Hematopoietic multipotent progenitor cell treated with erythropoietin and hydrocortisone succinate and interleukin-3 and kit ligand, for 4 days (in vitro differentiated cells): ENCODE data around the gene HACD2.
"Not testable (repeated sequence)": the region's sequence is repeated elsewhere in the genome, so short reads cannot be mapped to it uniquely, and the experiment has no call there.

Source experiments
- DNase-seq: peaks from one replicate; pipeline ENCODE4 v3.0.0-alpha.2; 2015

The HACD2 gene

GRCh38 chr3:123584988-123585937 is at the start of gene HACD2:
HACD2 (minus strand) TSS chr3:123585053; CDS start chr3:123585027, 26 bp downstream.
- DNase-seq = peak; percentile 99

- DNase-seq = no peak
Measured at GRCh38 chr3:123634149-123635051, 49.5 kb upstream of the HACD2 start.

- DNase-seq = no peak
Measured at GRCh38 chr3:123633530-123633929, 48.7 kb upstream of the HACD2 start.

- DNase-seq = no peak
Measured at GRCh38 chr3:123632161-123632655, 47.4 kb upstream of the HACD2 start.

- DNase-seq = no peak
Measured at GRCh38 chr3:123629747-123630047, 44.8 kb upstream of the HACD2 start.

- no peak for DNase-seq
Measured at GRCh38 chr3:123628996-123629746, 44.3 kb upstream of the HACD2 start.

- DNase-seq = no peak
Measured at GRCh38 chr3:123627673-123628670, 43.1 kb upstream of the HACD2 start.

- no peak for DNase-seq
Measured at GRCh38 chr3:123626881-123627280, 42.0 kb upstream of the HACD2 start.

- DNase-seq = no peak
Measured at GRCh38 chr3:123624302-123624701, 39.4 kb upstream of the HACD2 start.

- no peak for DNase-seq
Measured at GRCh38 chr3:123623346-123623880, 38.6 kb upstream of the HACD2 start.

- DNase-seq = no peak
Measured at GRCh38 chr3:123622766-123623165, 37.9 kb upstream of the HACD2 start.

GRCh38 chr3:123621850-123622189 is 37.0 kb upstream of the HACD2 start:
- no peak for DNase-seq

- no peak for DNase-seq
Measured at GRCh38 chr3:123621186-123621849, 36.5 kb upstream of the HACD2 start.

- DNase-seq = no peak
Measured at GRCh38 chr3:123620343-123620742, 35.5 kb upstream of the HACD2 start.

GRCh38 chr3:123618768-123619484 is 34.1 kb upstream of the HACD2 start:
- peak; percentile 87 for DNase-seq

GRCh38 chr3:123618076-123618708 is 33.3 kb upstream of the HACD2 start:
- peak; percentile 49 for DNase-seq

- DNase-seq = no peak
Measured at GRCh38 chr3:123616593-123616992, 31.7 kb upstream of the HACD2 start.

GRCh38 chr3:123613543-123613942 is 28.7 kb upstream of the HACD2 start:
- no peak for DNase-seq

- DNase-seq = not testable (repeated sequence)
Measured at GRCh38 chr3:123611674-123612073, 26.8 kb upstream of the HACD2 start.

GRCh38 chr3:123611082-123611481 is 26.2 kb upstream of the HACD2 start:
- DNase-seq = peak; percentile 77
